Measurements from ENCODE around the gene AKR1C4. TPM values are rescaled to one million over a fixed set of nuclear protein-coding genes. Genes with fewer than 3 reads are reported as not detected.
"Not testable (repeated sequence)": the region's sequence is repeated elsewhere in the genome, so short reads cannot be mapped to it uniquely, and the experiment has no call there.

AKR1C4 gene
- total RNA-seq, 5 donors from 2014 or later (not counting 1 experiment from before 2014, with no cell fraction given): 0.23 TPM; not detected in 4

DNA sequence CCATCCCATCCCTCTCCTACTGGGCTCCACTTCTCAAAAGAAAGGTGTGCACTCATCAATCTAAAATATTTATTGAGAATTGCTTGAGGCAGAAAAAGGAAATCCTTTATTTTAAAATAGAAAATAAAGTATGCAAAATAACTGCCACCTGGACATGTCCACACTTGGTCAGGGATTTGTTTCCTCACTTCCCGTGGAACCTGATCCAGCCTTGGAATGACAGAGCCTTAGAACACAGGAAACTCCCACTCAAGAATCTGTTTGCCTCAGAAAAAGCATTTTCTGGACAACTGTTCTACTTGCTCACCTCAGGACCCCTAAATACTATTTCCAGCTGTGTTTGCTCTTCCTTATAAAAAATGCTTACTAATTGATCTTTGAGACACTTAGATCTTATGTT, 40.7 kb upstream of the AKR1C4 start:
- Mint-ChIP-seq H3K4me1 (no peaks in the 10 kb centered on the region), H3K9me3 (peaks cover 0 to 3% (median 3%) of the 10 kb centered on the region in 3 donors), H3K4me3 (no peak overlapping the region), H3K27me3 (peaks cover 3 to 13% of the 10 kb centered on the region in 2 donors), H3K27ac (no peak overlapping the region), H3K36me3 (no peaks in the 10 kb centered on the region)
- no peaks in the 10 kb centered on the region for H3K27me3 ChIP-seq (replicated peaks in 1 of 2; ENCODE audit: control insufficient read depth in 2 of 2, extremely low read depth in 1 of 2, insufficient read depth in 2 of 2, low read length in 1 of 2)
- H3K4me3 ChIP-seq (ENCODE audit: control insufficient read depth in 1 of 2, extremely low read depth in 1 of 2, low read length in 1 of 2): no peak overlapping the region
- DNase-seq: no peak
- H3K36me3 ChIP-seq (ENCODE audit: control insufficient read depth in 2 of 2, extremely low read depth in 1 of 2, insufficient read depth in 1 of 2, low read length in 1 of 2): no peaks in the 10 kb centered on the region
- no peak for ATAC-seq (replicated peaks in 1 of 4)
- ChIA-PET POLR2A (no interaction called here), CTCF (no interaction called here)
- H3K27ac ChIP-seq (ENCODE audit: low read length): no peak overlapping the region
- no peaks in the 10 kb centered on the region for H3K4me1 ChIP-seq (ENCODE audit: control insufficient read depth in 1 of 2, extremely low read depth in 1 of 2, insufficient read depth in 2 of 2, low read length in 2 of 2)
- WGBS (ENCODE audit: insufficient coverage): 40% methylated on average over 1 of the region's 1 CpG
- H3K9me3 ChIP-seq: no peaks in the 10 kb centered on the region

- WGBS (ENCODE audit: insufficient coverage): 78% methylated on average over 7 of the region's 10 CpGs
- Histone ChIP-seq H3K4me1 (ENCODE audit: control insufficient read depth in 1 of 2, extremely low read depth in 1 of 2, insufficient read depth in 2 of 2, low read length in 2 of 2) (no peaks in the 10 kb centered on the region), H3K27ac (ENCODE audit: low read length) (no peak overlapping the region), H3K36me3 (ENCODE audit: control insufficient read depth in 2 of 2, extremely low read depth in 1 of 2, insufficient read depth in 1 of 2, low read length in 1 of 2) (no peaks in the 10 kb centered on the region), H3K9me3 (no peaks in the 10 kb centered on the region), H3K4me3 (ENCODE audit: control insufficient read depth in 1 of 2, extremely low read depth in 1 of 2, low read length in 1 of 2) (no peak overlapping the region), H3K27me3 (replicated peaks in 1 of 2; ENCODE audit: control insufficient read depth in 2 of 2, extremely low read depth in 1 of 2, insufficient read depth in 2 of 2, low read length in 1 of 2) (no peaks in the 10 kb centered on the region)
- no peak for ATAC-seq (replicated peaks in 1 of 4)
- H3K36me3 Mint-ChIP-seq: no peaks in the 10 kb centered on the region
- ChIA-PET POLR2A (interaction anchor here in 1 of 2 donors (1.0 kb wide), 1 partner anchor 51 kb away, joined by 3 read pairs; no protein-coding TSS in a partner anchor), CTCF (no interaction called here)
- no peak overlapping the region for H3K27ac Mint-ChIP-seq
- H3K4me1 Mint-ChIP-seq: no peaks in the 10 kb centered on the region
- no peak overlapping the region for H3K4me3 Mint-ChIP-seq
- H3K27me3 Mint-ChIP-seq: peaks cover 3 to 16% of the 10 kb centered on the region in 2 donors
- H3K9me3 Mint-ChIP-seq: peaks cover 0 to 9% (median 5%) of the 10 kb centered on the region in 3 donors
- no peak for DNase-seq
Measured at GRCh38 chr10:5157501-5157900, 39.1 kb upstream of the AKR1C4 start.

GRCh38 chr10:5159126-5159525, 37.5 kb upstream of the AKR1C4 start:
- WGBS (ENCODE audit: insufficient coverage): 90% methylated on average over 6 of the region's 6 CpGs
- ChIA-PET POLR2A (no interaction called here), CTCF (no interaction called here)
- Histone ChIP-seq H3K4me3 (ENCODE audit: control insufficient read depth in 1 of 2, extremely low read depth in 1 of 2, low read length in 1 of 2) (no peak overlapping the region), H3K27ac (ENCODE audit: low read length) (no peak overlapping the region), H3K27me3 (replicated peaks in 1 of 2; ENCODE audit: control insufficient read depth in 2 of 2, extremely low read depth in 1 of 2, insufficient read depth in 2 of 2, low read length in 1 of 2) (no peaks in the 10 kb centered on the region), H3K36me3 (ENCODE audit: control insufficient read depth in 2 of 2, extremely low read depth in 1 of 2, insufficient read depth in 1 of 2, low read length in 1 of 2) (no peaks in the 10 kb centered on the region), H3K9me3 (no peaks in the 10 kb centered on the region), H3K4me1 (ENCODE audit: control insufficient read depth in 1 of 2, extremely low read depth in 1 of 2, insufficient read depth in 2 of 2, low read length in 2 of 2) (no peaks in the 10 kb centered on the region)
- Mint-ChIP-seq H3K4me1 (no peaks in the 10 kb centered on the region), H3K27me3 (peaks cover 3 to 14% of the 10 kb centered on the region in 2 donors), H3K4me3 (no peak overlapping the region), H3K36me3 (no peaks in the 10 kb centered on the region), H3K27ac (no peak overlapping the region), H3K9me3 (peaks cover 8 to 23% (median 20%) of the 10 kb centered on the region in 3 donors)
- DNase-seq (no peak), ATAC-seq (replicated peaks in 1 of 4) (no peak)

DNA sequence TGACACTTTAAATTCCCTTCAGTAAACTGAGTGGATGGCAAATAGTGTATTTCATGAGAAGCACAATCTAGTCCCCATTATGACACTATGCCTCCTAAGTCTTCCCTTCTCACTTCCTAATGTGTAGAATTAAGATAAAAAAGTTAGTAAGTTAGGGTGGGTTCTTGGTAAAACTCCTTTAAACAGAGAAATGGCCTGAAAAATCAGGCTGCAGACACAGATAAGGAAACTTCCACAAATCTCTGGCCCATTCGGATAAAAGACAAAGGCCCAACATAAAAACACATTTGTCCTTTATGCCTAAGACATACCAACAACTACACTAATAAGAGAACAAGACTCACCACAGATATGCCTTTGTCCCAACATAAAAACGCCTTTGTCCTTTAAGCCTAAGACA, 33.1 kb upstream of the AKR1C4 start:
- Histone ChIP-seq H3K27ac (ENCODE audit: low read length) (no peak overlapping the region), H3K27me3 (replicated peaks in 1 of 2; ENCODE audit: control insufficient read depth in 2 of 2, extremely low read depth in 1 of 2, insufficient read depth in 2 of 2, low read length in 1 of 2) (no peaks in the 10 kb centered on the region), H3K9me3 (no peaks in the 10 kb centered on the region), H3K4me3 (ENCODE audit: control insufficient read depth in 1 of 2, extremely low read depth in 1 of 2, low read length in 1 of 2) (no peak overlapping the region), H3K4me1 (ENCODE audit: control insufficient read depth in 1 of 2, extremely low read depth in 1 of 2, insufficient read depth in 2 of 2, low read length in 2 of 2) (no peaks in the 10 kb centered on the region), H3K36me3 (ENCODE audit: control insufficient read depth in 2 of 2, extremely low read depth in 1 of 2, insufficient read depth in 1 of 2, low read length in 1 of 2) (no peaks in the 10 kb centered on the region)
- Mint-ChIP-seq H3K4me3 (no peak overlapping the region), H3K36me3 (no peaks in the 10 kb centered on the region), H3K27ac (no peak overlapping the region), H3K27me3 (peaks cover 3 to 14% of the 10 kb centered on the region in 2 donors), H3K4me1 (no peaks in the 10 kb centered on the region), H3K9me3 (peaks cover 23 to 55% (median 33%) of the 10 kb centered on the region in 3 donors)
- POLR2A ChIA-PET: no interaction called here
- 47% methylated on average over 2 of the region's 2 CpGs for WGBS (ENCODE audit: insufficient coverage)
- CTCF ChIA-PET: no interaction called here
- DNase-seq: no peak
- ATAC-seq (replicated peaks in 1 of 4): no peak

DNA sequence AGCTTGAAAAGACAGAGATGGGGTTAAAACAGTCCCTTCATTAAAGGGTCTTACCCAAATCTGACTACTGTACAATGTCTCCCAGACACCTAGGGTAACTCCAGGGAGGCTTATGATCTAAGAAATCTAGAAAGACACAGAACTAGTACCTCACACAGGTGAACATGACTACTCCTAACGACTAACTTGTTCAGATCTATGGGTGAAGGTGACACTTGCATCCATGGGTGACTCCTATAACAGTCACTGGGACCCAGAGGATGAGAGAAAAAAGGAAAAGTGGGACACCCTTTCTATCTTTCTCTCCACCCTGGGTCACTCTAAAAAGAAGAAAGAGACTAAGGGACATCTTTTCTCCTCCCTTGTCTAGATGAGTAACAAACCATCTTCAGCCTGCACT, 30.9 kb upstream of the AKR1C4 start:
- ATAC-seq (replicated peaks in 1 of 4) (no peak), DNase-seq (no peak)
- POLR2A ChIA-PET: no interaction called here
- CTCF ChIA-PET: no interaction called here
- no peak overlapping the region for H3K4me3 Mint-ChIP-seq
- peaks cover 0 to 5% of the 10 kb centered on the region in 2 donors for H3K27me3 Mint-ChIP-seq
- H3K9me3 ChIP-seq: no peaks in the 10 kb centered on the region
- no peaks in the 10 kb centered on the region for H3K36me3 Mint-ChIP-seq
- H3K9me3 Mint-ChIP-seq: peaks cover 24 to 56% (median 37%) of the 10 kb centered on the region in 3 donors
- no peaks in the 10 kb centered on the region for H3K4me1 Mint-ChIP-seq
- H3K27ac ChIP-seq (ENCODE audit: low read length): no peak overlapping the region
- H3K27ac Mint-ChIP-seq: no peak overlapping the region
- H3K4me1 ChIP-seq (ENCODE audit: control insufficient read depth in 1 of 2, extremely low read depth in 1 of 2, insufficient read depth in 2 of 2, low read length in 2 of 2): no peaks in the 10 kb centered on the region
- no peaks in the 10 kb centered on the region for H3K27me3 ChIP-seq (replicated peaks in 1 of 2; ENCODE audit: control insufficient read depth in 2 of 2, extremely low read depth in 1 of 2, insufficient read depth in 2 of 2, low read length in 1 of 2)
- no peaks in the 10 kb centered on the region for H3K36me3 ChIP-seq (ENCODE audit: control insufficient read depth in 2 of 2, extremely low read depth in 1 of 2, insufficient read depth in 1 of 2, low read length in 1 of 2)
- H3K4me3 ChIP-seq (ENCODE audit: control insufficient read depth in 1 of 2, extremely low read depth in 1 of 2, low read length in 1 of 2): no peak overlapping the region
- WGBS (ENCODE audit: insufficient coverage): no CpG with 5 or more reads among the region's 1 CpG

DNA sequence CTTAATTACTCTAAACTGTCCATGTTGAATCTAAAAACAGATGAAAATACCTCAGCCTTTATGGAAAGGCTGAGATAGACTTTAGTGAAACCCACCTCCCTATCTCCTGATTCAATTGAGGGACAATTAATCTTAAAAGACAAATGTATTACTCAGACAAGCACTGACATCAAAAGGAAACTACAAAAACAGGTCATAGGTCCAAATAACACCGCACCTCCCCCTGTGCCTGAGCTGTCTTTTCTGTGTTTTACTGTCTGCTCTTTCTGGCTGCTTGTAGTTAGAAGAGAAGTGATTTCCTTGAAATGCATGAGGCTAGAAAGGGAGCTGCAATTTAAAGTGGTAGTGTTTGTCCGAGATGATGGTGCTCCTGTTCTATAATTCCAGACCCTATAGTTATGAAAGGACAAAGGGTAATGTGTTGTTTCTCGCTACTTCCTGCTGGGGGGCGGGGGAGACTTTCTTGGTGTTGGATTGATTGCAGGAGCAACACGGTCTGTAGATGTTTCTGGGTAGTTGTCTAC, 27.7 kb upstream of the AKR1C4 start:
- Mint-ChIP-seq H3K9me3 (peaks cover 17 to 34% (median 19%) of the 10 kb centered on the region in 3 donors), H3K36me3 (no peaks in the 10 kb centered on the region), H3K4me1 (no peaks in the 10 kb centered on the region), H3K27ac (no peak overlapping the region), H3K4me3 (no peak overlapping the region), H3K27me3 (no peaks in the 10 kb centered on the region)
- H3K9me3 ChIP-seq: no peaks in the 10 kb centered on the region
- no peak for ATAC-seq (replicated peaks in 1 of 4)
- ChIA-PET POLR2A (no interaction called here), CTCF (no interaction called here)
- no peaks in the 10 kb centered on the region for H3K27me3 ChIP-seq (replicated peaks in 1 of 2; ENCODE audit: control insufficient read depth in 2 of 2, extremely low read depth in 1 of 2, insufficient read depth in 2 of 2, low read length in 1 of 2)
- no peak for DNase-seq
- no peaks in the 10 kb centered on the region for H3K4me1 ChIP-seq (ENCODE audit: control insufficient read depth in 1 of 2, extremely low read depth in 1 of 2, insufficient read depth in 2 of 2, low read length in 2 of 2)
- whole genome bisulfite sequencing (ENCODE audit: insufficient coverage): 70% methylated on average over 3 of the region's 5 CpGs
- no peak overlapping the region for H3K27ac ChIP-seq (ENCODE audit: low read length)
- H3K36me3 ChIP-seq (ENCODE audit: control insufficient read depth in 2 of 2, extremely low read depth in 1 of 2, insufficient read depth in 1 of 2, low read length in 1 of 2): no peaks in the 10 kb centered on the region
- H3K4me3 ChIP-seq (ENCODE audit: control insufficient read depth in 1 of 2, extremely low read depth in 1 of 2, low read length in 1 of 2): no peak overlapping the region

DNA sequence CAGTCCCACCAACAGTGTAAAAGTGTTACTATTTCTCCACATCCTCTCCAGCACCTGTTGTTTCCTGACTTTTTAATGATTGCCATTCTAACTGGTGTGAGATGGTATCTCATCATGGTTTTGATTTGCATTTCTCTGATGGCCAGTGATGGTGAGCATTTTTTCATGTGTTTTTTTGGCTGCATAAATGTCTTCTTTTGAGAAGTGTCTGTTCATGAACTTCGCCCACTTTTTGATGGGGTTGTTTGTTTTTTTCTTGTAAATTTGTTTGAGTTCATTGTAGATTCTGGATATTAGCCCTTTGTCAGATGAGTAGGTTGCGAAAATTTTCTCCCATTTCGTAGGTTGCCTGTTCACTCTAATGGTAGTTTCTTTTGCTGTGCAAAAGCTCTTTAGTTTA, 21.1 kb upstream of the AKR1C4 start:
- DNase-seq; H3K4me1 Mint-ChIP-seq; H3K4me3 Mint-ChIP-seq; H3K36me3 Mint-ChIP-seq; H3K4me1 ChIP-seq (ENCODE audit: control insufficient read depth in 1 of 2, extremely low read depth in 1 of 2, insufficient read depth in 2 of 2, low read length in 2 of 2); CTCF ChIA-PET; H3K9me3 ChIP-seq; H3K27ac ChIP-seq (ENCODE audit: low read length); H3K4me3 ChIP-seq (ENCODE audit: control insufficient read depth in 1 of 2, extremely low read depth in 1 of 2, low read length in 1 of 2); H3K36me3 ChIP-seq (ENCODE audit: control insufficient read depth in 2 of 2, extremely low read depth in 1 of 2, insufficient read depth in 1 of 2, low read length in 1 of 2); H3K27me3 ChIP-seq (replicated peaks in 1 of 2; ENCODE audit: control insufficient read depth in 2 of 2, extremely low read depth in 1 of 2, insufficient read depth in 2 of 2, low read length in 1 of 2); H3K27ac Mint-ChIP-seq; H3K27me3 Mint-ChIP-seq; H3K9me3 Mint-ChIP-seq; ATAC-seq (replicated peaks in 1 of 4); POLR2A ChIA-PET: not testable (repeated sequence)
- no CpG with 5 or more reads among the region's 3 CpGs for WGBS (ENCODE audit: insufficient coverage)
